GM12864 (cell line): ENCODE measurements around the gene SEMA3D.

Experiments used
- DNase-seq: peaks from one replicate; pipeline ENCODE4 v3.0.0-alpha.2; 2011; ENCODE audit warnings: low read depth
- H3K4me3 ChIP-seq: 2 replicates; pipeline ENCODE4 v1.5.1; 2011; ENCODE audit warnings: mild to moderate bottlenecking, low read depth, low read length, control low read depth
- TF ChIP-seq, protein P1 (sequence below): IDR thresholded peaks from 2 replicates; pipeline ENCODE4 v1.5.1; 2011; ENCODE audit warnings: low read depth, mild to moderate bottlenecking, moderate library complexity, low read length, control low read depth, inconsistent platforms; ENCODE audit errors: missing control alignments

Gene SEMA3D

GRCh38 chr7:85186083-85186520 lies 754 bp downstream of the SEMA3D start:
- no peak for DNase-seq
- TF ChIP-seq, protein P1, sequence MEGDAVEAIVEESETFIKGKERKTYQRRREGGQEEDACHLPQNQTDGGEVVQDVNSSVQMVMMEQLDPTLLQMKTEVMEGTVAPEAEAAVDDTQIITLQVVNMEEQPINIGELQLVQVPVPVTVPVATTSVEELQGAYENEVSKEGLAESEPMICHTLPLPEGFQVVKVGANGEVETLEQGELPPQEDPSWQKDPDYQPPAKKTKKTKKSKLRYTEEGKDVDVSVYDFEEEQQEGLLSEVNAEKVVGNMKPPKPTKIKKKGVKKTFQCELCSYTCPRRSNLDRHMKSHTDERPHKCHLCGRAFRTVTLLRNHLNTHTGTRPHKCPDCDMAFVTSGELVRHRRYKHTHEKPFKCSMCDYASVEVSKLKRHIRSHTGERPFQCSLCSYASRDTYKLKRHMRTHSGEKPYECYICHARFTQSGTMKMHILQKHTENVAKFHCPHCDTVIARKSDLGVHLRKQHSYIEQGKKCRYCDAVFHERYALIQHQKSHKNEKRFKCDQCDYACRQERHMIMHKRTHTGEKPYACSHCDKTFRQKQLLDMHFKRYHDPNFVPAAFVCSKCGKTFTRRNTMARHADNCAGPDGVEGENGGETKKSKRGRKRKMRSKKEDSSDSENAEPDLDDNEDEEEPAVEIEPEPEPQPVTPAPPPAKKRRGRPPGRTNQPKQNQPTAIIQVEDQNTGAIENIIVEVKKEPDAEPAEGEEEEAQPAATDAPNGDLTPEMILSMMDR: no peak
- H3K4me3 ChIP-seq: no peak overlapping the region

- H3K4me3 ChIP-seq: no peak overlapping the region
- TF ChIP-seq, protein P1: no peak
- no peak for DNase-seq
Observed at GRCh38 chr7:85185424-85186082, 1.3 kb downstream of the SEMA3D start.

GRCh38 chr7:85184599-85185423 lies 2.0 kb downstream of the SEMA3D start:
- no peak for DNase-seq
- no peak overlapping the region for H3K4me3 ChIP-seq
- TF ChIP-seq, protein P1: no peak

DNA sequence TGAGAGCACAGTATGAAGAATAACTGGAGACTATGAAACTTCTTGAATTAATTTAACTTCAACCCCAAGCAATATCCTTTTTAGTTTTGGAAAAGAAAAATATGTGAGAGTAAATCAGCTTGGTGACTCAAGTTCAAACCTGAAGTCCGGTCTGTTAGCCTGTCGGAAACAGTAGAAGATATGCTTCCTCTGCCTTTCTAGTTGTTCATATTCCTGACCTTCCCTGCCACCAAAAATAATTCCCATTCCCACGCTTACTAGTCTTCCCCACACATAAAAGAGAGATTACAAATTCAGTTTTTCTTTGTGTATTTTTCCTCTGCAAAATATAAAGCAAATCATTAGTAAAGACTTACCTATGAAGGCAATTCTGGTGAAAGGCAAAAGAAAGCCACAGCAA lies 3.6 kb downstream of the SEMA3D start:
- no peak overlapping the region for H3K4me3 ChIP-seq
- no peak for DNase-seq
- TF ChIP-seq, protein P1: no peak

GRCh38 chr7:85178531-85179298 lies 8.1 kb downstream of the SEMA3D start:
- H3K4me3 ChIP-seq: no peak overlapping the region
- DNase-seq: no peak
- TF ChIP-seq, protein P1: no peak

- DNase-seq: no peak
- TF ChIP-seq, protein P1: no peak
- no peak overlapping the region for H3K4me3 ChIP-seq
Observed at GRCh38 chr7:85177316-85177715, 9.5 kb downstream of the SEMA3D start.
